ENCODE measurements around the gene PTP4A2.

DNA sequence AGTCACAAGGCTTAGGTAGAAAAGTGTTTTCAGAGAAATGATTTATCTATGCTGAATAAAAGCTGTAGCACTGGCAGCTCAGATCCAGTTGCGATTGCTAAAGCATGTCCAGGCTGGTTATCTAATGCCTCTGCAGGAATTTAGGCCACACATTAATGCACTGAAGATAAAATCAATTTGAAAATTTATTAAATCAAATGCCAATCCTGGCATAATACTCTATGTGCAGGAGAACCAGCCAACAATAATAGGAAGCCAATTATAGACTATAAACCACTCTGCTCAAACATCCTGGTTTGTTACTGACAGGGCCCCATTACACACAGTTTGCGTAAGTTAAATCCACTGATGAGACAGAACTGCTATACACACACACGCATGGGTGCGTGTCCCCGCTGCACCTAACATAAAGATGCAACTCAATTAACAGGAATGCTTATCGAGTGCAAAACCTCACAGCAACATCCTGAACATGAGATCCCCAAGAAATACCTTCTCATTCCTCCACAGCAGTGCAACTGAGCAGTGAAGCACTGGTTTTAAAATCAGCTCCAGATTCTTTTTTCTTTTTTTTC is 40.6 kb downstream of the PTP4A2 start:
- TF ChIP-seq, protein P1, sequence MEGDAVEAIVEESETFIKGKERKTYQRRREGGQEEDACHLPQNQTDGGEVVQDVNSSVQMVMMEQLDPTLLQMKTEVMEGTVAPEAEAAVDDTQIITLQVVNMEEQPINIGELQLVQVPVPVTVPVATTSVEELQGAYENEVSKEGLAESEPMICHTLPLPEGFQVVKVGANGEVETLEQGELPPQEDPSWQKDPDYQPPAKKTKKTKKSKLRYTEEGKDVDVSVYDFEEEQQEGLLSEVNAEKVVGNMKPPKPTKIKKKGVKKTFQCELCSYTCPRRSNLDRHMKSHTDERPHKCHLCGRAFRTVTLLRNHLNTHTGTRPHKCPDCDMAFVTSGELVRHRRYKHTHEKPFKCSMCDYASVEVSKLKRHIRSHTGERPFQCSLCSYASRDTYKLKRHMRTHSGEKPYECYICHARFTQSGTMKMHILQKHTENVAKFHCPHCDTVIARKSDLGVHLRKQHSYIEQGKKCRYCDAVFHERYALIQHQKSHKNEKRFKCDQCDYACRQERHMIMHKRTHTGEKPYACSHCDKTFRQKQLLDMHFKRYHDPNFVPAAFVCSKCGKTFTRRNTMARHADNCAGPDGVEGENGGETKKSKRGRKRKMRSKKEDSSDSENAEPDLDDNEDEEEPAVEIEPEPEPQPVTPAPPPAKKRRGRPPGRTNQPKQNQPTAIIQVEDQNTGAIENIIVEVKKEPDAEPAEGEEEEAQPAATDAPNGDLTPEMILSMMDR (IDR thresholded peaks at IDR 0.05 in 4 of 5, conservative IDR thresholded peaks at IDR 0.05 in 1 of 5): no peak
- no peak for TF ChIP-seq POLR2A (IDR thresholded peaks at IDR 0.05)
